Upper lobe of left lung (tissue), 6 donors: Measurements from ENCODE around the gene FUT8. TPM values are rescaled to one million over a fixed set of nuclear protein-coding genes. Genes with fewer than 3 reads are reported as not detected.

ENCODE experiments used
- ATAC-seq, 2 donors: fragments of 200-7000 bp; cut with Tn5 transposase; one replicate each; pipeline ENCODE4 v1.9.1; 2022; ENCODE audit warnings: mild to moderate bottlenecking in 2 of 2, moderate library complexity in 2 of 2; ENCODE audit not compliant: low FRiP score in 2 of 2
- DNase-seq, 2 donors: peaks; one replicate each; pipeline ENCODE4 v3.0.0-alpha.2; 2019 to 2020
- H3K27ac ChIP-seq, 4 donors: fragments of 200-600 bp; sonication (generic); one replicate each; pipeline ENCODE4 v1.5.1; 2016 to 2019
- H3K27me3 ChIP-seq, 4 donors: fragments of 200-600 bp; sonication (generic); one replicate each; pipeline ENCODE4 v1.5.1; 2017 to 2019
- H3K36me3 ChIP-seq, 4 donors: fragments of 200-600 bp; sonication (generic); one replicate each; pipeline ENCODE4 v1.5.1; 2016 to 2019
- H3K4me1 ChIP-seq, 4 donors: fragments of 200-600 bp; sonication (generic); one replicate each; pipeline ENCODE4 v1.5.1; 2018 to 2019
- H3K4me3 ChIP-seq, 4 donors: fragments of 200-600 bp; sonication (generic); one replicate each; pipeline ENCODE4 v1.5.1; 2017 to 2019; ENCODE audit warnings: mild to moderate bottlenecking in 2 of 4, moderate library complexity in 1 of 4
- H3K9me3 ChIP-seq, 4 donors: fragments of 200-600 bp; sonication (generic); one replicate each; pipeline ENCODE4 v1.5.1; 2018 to 2019
- CTCF ChIP-seq, 6 experiments: fragments of 450-650 bp in 4 of 6; fragments of 200-600 bp in 2 of 6; sonication (generic) in 2 of 6; IDR thresholded peaks; one replicate each; pipeline ENCODE4 v1.5.1; 2016 to 2019; ENCODE audit warnings: antibody characterized with exemption in 6 of 6
- EP300 ChIP-seq, 4 donors: sonication (generic); formaldehyde crosslinking; IDR thresholded peaks; one replicate each; pipeline ENCODE4 v1.5.1; 2017; ENCODE audit warnings: antibody characterized with exemption in 4 of 4, control low read depth in 2 of 4
- POLR2A ChIP-seq, 4 donors: fragments of 450-650 bp; IDR thresholded peaks; one replicate each; pipeline ENCODE4 v1.5.1; 2016 to 2017; ENCODE audit warnings: antibody characterized with exemption in 4 of 4, mild to moderate bottlenecking in 2 of 4
- POLR2AphosphoS5 ChIP-seq, 2 donors: sonication (generic); formaldehyde crosslinking; IDR thresholded peaks; one replicate each; pipeline ENCODE4 v1.5.1; 2017; ENCODE audit warnings: antibody characterized with exemption in 2 of 2
- WGBS, 2 donors: methylation state at CpG; one replicate each; pipeline ENCODE4 v1.1.5; 2017 to 2018; 5-methylcytosine and 5-hydroxymethylcytosine counted together
- total RNA-seq, 6 donors: library from RNA; depleted of rRNA in 4 of 6; stranded (reverse); fragments of >200 nt in 4 of 6; gene quantifications; one replicate each; pipeline versions ENCODE4 v1.1.0 to v1.2.1, GENCODE V29; 2016 to 2021
- donor health status: DM: no; HTN: no; CAD: no; lungs with moderate emphysema.
- donor health status: DM: no; HTN: yes; CAD: no; lungs with severe emphysema.

FUT8 gene
- total RNA-seq, 6 donors from 2014 or later: 17.3 to 38.8 (median 29.1) TPM

DNA sequence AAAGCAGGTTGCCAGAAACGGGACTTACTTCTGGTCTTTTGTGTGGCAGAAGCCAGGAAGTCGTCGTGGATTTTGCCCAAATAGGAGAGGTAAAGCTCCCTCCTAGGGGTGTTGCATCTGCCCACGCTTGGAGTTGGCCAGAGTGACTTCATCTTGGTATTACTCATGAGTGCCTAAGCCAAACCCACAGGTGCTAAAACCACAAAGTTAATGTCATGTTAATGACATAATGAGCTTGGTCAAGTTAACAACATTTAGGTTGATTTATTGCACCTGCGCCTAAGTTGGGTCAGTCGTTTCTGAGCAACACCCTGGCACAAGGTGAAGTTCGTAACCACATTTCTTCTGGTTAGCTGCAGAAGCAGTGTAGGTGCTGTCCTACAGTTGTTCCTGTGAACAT lies 225.2 kb downstream of the FUT8 start:
- Histone ChIP-seq H3K9me3 (peaks cover 0 to 6% (median 0%) of the 10 kb centered on the region in 4 donors), H3K27ac (no peak overlapping the region), H3K4me3 (no peak overlapping the region), H3K4me1 (no peaks in the 10 kb centered on the region), H3K27me3 (no peaks in the 10 kb centered on the region), H3K36me3 (no peaks in the 10 kb centered on the region)
- 69 to 95% methylated on average over 6 to 7 of the region's 7 CpGs for WGBS, 2 donors
- no peak for TF ChIP-seq POLR2A (IDR thresholded peaks at IDR 0.05)
- TF ChIP-seq CTCF (IDR thresholded peaks at IDR 0.05): no peak
- no peak for TF ChIP-seq EP300 (IDR thresholded peaks at IDR 0.05)
- TF ChIP-seq POLR2AphosphoS5 (IDR thresholded peaks at IDR 0.05): no peak
- DNase-seq (no peak), ATAC-seq (no peak)

DNA sequence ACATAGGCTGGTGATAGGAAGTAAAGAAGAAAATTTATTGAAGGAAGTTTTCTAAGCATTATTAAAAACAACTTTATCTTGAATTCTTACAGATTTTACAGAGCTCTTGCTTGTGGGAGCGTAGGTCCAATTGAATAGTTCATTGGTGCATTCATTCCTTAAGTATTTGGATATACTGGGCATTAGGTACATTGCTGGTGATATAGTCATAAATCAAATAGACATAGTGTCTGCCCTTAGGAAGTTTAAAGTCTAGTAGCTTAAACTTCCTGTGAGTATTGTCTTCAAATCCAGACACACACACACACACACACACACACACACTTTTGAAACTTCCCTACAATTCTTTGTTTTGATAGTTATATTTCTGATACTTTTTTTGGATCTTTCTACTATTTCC lies 226.7 kb downstream of the FUT8 start:
- no peaks in the 10 kb centered on the region for H3K27me3 ChIP-seq
- 82 to 97% methylated on average over 1 of the region's 1 CpG for WGBS, 2 donors

DNA sequence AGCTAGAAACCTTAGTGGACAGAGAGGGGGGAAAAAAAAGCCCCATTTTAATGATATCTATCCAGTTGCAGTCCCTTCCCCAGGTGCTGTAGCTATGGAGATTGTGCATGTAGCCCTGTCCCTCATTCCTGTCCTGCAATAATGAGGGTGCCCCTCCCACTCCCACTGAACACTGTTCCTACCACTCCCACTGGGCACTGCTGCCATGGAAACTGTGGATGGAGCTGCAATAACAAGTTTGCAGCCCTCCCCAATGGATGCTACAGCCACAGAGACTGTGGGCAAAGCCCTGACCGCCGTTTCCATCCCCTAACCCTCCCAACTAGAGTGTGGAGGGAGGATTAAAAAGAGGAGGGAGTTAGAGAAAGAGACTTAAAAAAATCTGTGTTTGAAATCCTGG lies 238.3 kb downstream of the FUT8 start:
- H3K9me3 ChIP-seq: no peaks in the 10 kb centered on the region
- TF ChIP-seq EP300 (IDR thresholded peaks at IDR 0.05) (no peak), POLR2AphosphoS5 (IDR thresholded peaks at IDR 0.05) (no peak), CTCF (IDR thresholded peaks at IDR 0.05) (no peak), POLR2A (IDR thresholded peaks at IDR 0.05) (no peak)
- H3K4me1 ChIP-seq: no peaks in the 10 kb centered on the region
- no peaks in the 10 kb centered on the region for H3K36me3 ChIP-seq
- ATAC-seq (no peak), DNase-seq (no peak)
- H3K27ac ChIP-seq: no peak overlapping the region
- H3K27me3 ChIP-seq: no peaks in the 10 kb centered on the region
- 88 to 100% methylated on average over 2 of the region's 2 CpGs for WGBS, 2 donors
- H3K4me3 ChIP-seq: no peak overlapping the region

More for the DNA sequence above, 226.7 kb downstream of the FUT8 start:
- Histone ChIP-seq H3K4me3 (no peak overlapping the region), H3K36me3 (no peaks in the 10 kb centered on the region), H3K9me3 (peaks cover 0 to 6% (median 0%) of the 10 kb centered on the region in 4 donors), H3K4me1 (no peaks in the 10 kb centered on the region), H3K27ac (no peak overlapping the region)
- DNase-seq: no peak
- ATAC-seq: no peak
- TF ChIP-seq CTCF (IDR thresholded peaks at IDR 0.05): no peak
- TF ChIP-seq EP300 (IDR thresholded peaks at IDR 0.05): no peak

- no peaks in the 10 kb centered on the region for H3K9me3 ChIP-seq
- H3K27ac ChIP-seq: no peak overlapping the region
- WGBS, 2 donors: 95 to 96% methylated on average over 2 of the region's 2 CpGs
- DNase-seq (no peak), ATAC-seq (no peak)
- no peaks in the 10 kb centered on the region for H3K4me1 ChIP-seq
- TF ChIP-seq CTCF (IDR thresholded peaks at IDR 0.05) (no peak), EP300 (IDR thresholded peaks at IDR 0.05) (no peak), POLR2AphosphoS5 (IDR thresholded peaks at IDR 0.05) (no peak), POLR2A (IDR thresholded peaks at IDR 0.05) (no peak)
- H3K27me3 ChIP-seq: no peaks in the 10 kb centered on the region
- no peak overlapping the region for H3K4me3 ChIP-seq
- H3K36me3 ChIP-seq: no peaks in the 10 kb centered on the region
Measured at GRCh38 chr14:65656554-65656953, 244.0 kb downstream of the FUT8 start.

- no peak overlapping the region for H3K27ac ChIP-seq
- no peak overlapping the region for H3K4me3 ChIP-seq
- TF ChIP-seq POLR2AphosphoS5 (IDR thresholded peaks at IDR 0.05) (no peak), CTCF (IDR thresholded peaks at IDR 0.05) (no peak), EP300 (IDR thresholded peaks at IDR 0.05) (no peak), POLR2A (IDR thresholded peaks at IDR 0.05) (no peak)
- no peaks in the 10 kb centered on the region for H3K36me3 ChIP-seq
- H3K9me3 ChIP-seq: no peaks in the 10 kb centered on the region
- no peaks in the 10 kb centered on the region for H3K27me3 ChIP-seq
- H3K4me1 ChIP-seq: no peaks in the 10 kb centered on the region
- DNase-seq (no peak), ATAC-seq (no peak)
Measured at GRCh38 chr14:65658202-65658601, 245.7 kb downstream of the FUT8 start.
